BJ (cell line): Measurements from ENCODE around the gene FAM209B. TPM values are rescaled to one million over a fixed set of nuclear protein-coding genes. Genes with fewer than 3 reads are reported as not detected.
"Not testable (repeated sequence)": the region's sequence is repeated elsewhere in the genome, so short reads cannot be mapped to it uniquely, and the experiment has no call there.

Experiments
- CTCF ChIA-PET: fragments of 350-600 bp; formaldehyde crosslinking; extraction: SDS; loops from one replicate; lab custom pipeline; 2021; ENCODE audit warnings: antibody characterized with exemption, inconsistent platforms; lab: Yijun Ruan, JAX
- POLR2A ChIA-PET: fragments of 300-600 bp; sonication (Branson Sonifier 250); formaldehyde crosslinking; extraction: SDS; loops from one replicate; lab custom pipeline; 2021; ENCODE audit warnings: antibody characterized with exemption; lab: Charles Lee
- DNase-seq: peaks from one replicate; pipeline ENCODE4 v3.0.0-alpha.2; 2011; ENCODE audit warnings: low read depth
- H3K27me3 ChIP-seq: 2 replicates; pipeline ENCODE4 v1.6.0; 2011; ENCODE audit warnings: low read length; ENCODE audit not compliant: control insufficient read depth, insufficient read depth
- H3K36me3 ChIP-seq: 2 replicates; pipeline ENCODE4 v1.5.1; 2011; ENCODE audit warnings: low read length; ENCODE audit not compliant: control insufficient read depth, insufficient read depth
- H3K4me3 ChIP-seq: 2 replicates; pipeline ENCODE4 v1.5.1; 2011; ENCODE audit warnings: low read depth, mild to moderate bottlenecking, control low read depth, low read length
- polyA minus RNA-seq: library from RNA; depleted of rRNA, polyadenylated mRNA; stranded (reverse); fragments of >200 nt; gene quantifications from 2 replicates; pipeline ENCODE4 v1.2.3, GENCODE V29; 2011; rRNA and poly(A)+ RNA removed
- polyA plus RNA-seq: library from polyadenylated mRNA; depleted of rRNA; stranded (reverse); fragments of >200 nt; gene quantifications from 2 replicates; pipeline ENCODE4 v1.2.3, GENCODE V29; 2011; rRNA removed
- TF ChIP-seq, protein P1 (sequence below): IDR thresholded peaks from 2 replicates; pipeline ENCODE4 v1.5.1; 2011; ENCODE audit warnings: low read depth, mild to moderate bottlenecking, control low read depth, inconsistent platforms, low read length, moderate library complexity; ENCODE audit not compliant: insufficient read depth

FAM209B gene, protein sequence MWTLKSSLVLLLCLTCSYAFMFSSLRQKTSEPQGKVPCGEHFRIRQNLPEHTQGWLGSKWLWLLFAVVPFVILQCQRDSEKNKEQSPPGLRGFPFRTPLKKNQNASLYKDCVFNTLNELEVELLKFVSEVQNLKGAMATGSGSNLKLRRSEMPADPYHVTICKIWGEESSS
- polyA plus RNA-seq (0.33 TPM in 1 of 2 replicates, not detected in the other), polyA minus RNA-seq (not detected in 2 replicates)

- H3K27me3 ChIP-seq, DNase-seq, POLR2A ChIA-PET, H3K4me3 ChIP-seq, H3K36me3 ChIP-seq: not testable (repeated sequence)
- CTCF ChIA-PET: interaction anchor here (0.6 to 2.1 kb wide), 2 partner anchors 17 to 75 kb away, joined by 3 to 7 read pairs; no protein-coding TSS in a partner anchor
These were observed at the start of gene FAM209B for GRCh38 chr20:56532946-56533345. FAM209B (plus strand) TSS chr20:56533246; CDS start chr20:56533342, 96 bp downstream.

- H3K4me3 ChIP-seq: no peak overlapping the region
- peaks cover 18% of the 10 kb centered on the region for H3K36me3 ChIP-seq
- POLR2A ChIA-PET: no interaction called here
- DNase-seq: no peak
- H3K27me3 ChIP-seq: no peaks in the 10 kb centered on the region
- TF ChIP-seq, protein P1, sequence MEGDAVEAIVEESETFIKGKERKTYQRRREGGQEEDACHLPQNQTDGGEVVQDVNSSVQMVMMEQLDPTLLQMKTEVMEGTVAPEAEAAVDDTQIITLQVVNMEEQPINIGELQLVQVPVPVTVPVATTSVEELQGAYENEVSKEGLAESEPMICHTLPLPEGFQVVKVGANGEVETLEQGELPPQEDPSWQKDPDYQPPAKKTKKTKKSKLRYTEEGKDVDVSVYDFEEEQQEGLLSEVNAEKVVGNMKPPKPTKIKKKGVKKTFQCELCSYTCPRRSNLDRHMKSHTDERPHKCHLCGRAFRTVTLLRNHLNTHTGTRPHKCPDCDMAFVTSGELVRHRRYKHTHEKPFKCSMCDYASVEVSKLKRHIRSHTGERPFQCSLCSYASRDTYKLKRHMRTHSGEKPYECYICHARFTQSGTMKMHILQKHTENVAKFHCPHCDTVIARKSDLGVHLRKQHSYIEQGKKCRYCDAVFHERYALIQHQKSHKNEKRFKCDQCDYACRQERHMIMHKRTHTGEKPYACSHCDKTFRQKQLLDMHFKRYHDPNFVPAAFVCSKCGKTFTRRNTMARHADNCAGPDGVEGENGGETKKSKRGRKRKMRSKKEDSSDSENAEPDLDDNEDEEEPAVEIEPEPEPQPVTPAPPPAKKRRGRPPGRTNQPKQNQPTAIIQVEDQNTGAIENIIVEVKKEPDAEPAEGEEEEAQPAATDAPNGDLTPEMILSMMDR: no peak
- CTCF ChIA-PET: interaction anchor here (1.8 kb wide), 2 partner anchors 83 to 85 kb away, joined by 3 to 5 read pairs; no protein-coding TSS in a partner anchor
These were observed 49.1 kb upstream of the FAM209B start for GRCh38 chr20:56483970-56484369.

DNA sequence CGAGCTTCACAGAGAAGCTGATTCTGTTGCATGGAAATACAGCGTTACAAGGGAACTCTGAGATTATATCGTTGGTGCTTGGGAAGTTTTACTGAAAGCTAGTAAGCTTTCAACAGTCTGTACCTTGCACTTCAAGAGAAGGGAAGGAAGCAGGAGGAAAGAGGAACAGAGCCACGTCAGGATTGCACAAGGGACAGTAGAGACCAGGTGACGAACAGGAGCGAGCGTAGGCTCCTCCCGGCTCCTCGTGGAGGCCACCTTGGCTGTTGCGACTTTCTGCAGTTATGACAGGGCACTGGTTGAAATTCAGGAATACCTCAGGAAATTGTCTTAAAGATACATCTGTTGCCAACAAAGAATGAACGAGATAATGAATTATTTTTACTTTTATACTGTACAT, 45.8 kb upstream of the FAM209B start:
- ChIA-PET CTCF (no interaction called here), POLR2A (no interaction called here)
- peaks cover 13% of the 10 kb centered on the region for H3K36me3 ChIP-seq
- no peak for DNase-seq
- TF ChIP-seq, protein P1: no peak
- no peak overlapping the region for H3K4me3 ChIP-seq
- H3K27me3 ChIP-seq: no peaks in the 10 kb centered on the region

- ChIA-PET CTCF (no interaction called here), POLR2A (no interaction called here)
- TF ChIP-seq, protein P1: no peak
- no peak for DNase-seq
- Histone ChIP-seq H3K27me3 (no peaks in the 10 kb centered on the region), H3K4me3 (no peak overlapping the region), H3K36me3 (peaks cover 14% of the 10 kb centered on the region)
These were observed 44.5 kb upstream of the FAM209B start for GRCh38 chr20:56488566-56488965.

GRCh38 chr20:56501116-56501515, 31.9 kb upstream of the FAM209B start:
- POLR2A ChIA-PET: no interaction called here
- no peak for DNase-seq
- peaks cover 4% of the 10 kb centered on the region; the same call in 1 of the 2 replicates for H3K36me3 ChIP-seq
- TF ChIP-seq, protein P1: no peak
- H3K27me3 ChIP-seq: no peaks in the 10 kb centered on the region; the same call in 1 of the 2 replicates
- no peak overlapping the region for H3K4me3 ChIP-seq
- CTCF ChIA-PET: interaction anchor here (1.5 kb wide), 1 partner anchor 12 kb away, joined by 4 read pairs; no protein-coding TSS in a partner anchor
